Right lobe of liver (tissue), 6 donors: Measurements from ENCODE around the gene STARD8. TPM values are rescaled to one million over a fixed set of nuclear protein-coding genes. Genes with fewer than 3 reads are reported as not detected.

Experiments used
- ATAC-seq, 4 donors: fragments of 200-7000 bp; cut with Tn5 transposase; one replicate each; pipeline ENCODE4 v1.9.1; 2020; ENCODE audit warnings: mild to moderate bottlenecking in 4 of 4, moderate library complexity in 4 of 4
- DNase-seq, 3 donors: peaks; one replicate each; pipeline ENCODE4 v3.0.0-alpha.2; 2020
- H3K27ac ChIP-seq, 3 donors: fragments of 200-600 bp; one replicate each; pipeline ENCODE4 v1.8.0; 2022
- H3K27me3 ChIP-seq, 2 donors: fragments of 200-600 bp; one replicate each; pipeline ENCODE4 v1.8.0; 2022
- H3K36me3 ChIP-seq, 4 donors: fragments of 200-600 bp; sonication (generic) in 1 of 4; one replicate each; pipeline versions ENCODE4 v1.5.1 to v1.8.0; 2017 to 2022; ENCODE audit warnings: control low read depth in 1 of 4
- H3K4me1 ChIP-seq, 4 donors: fragments of 200-600 bp; sonication (generic) in 1 of 4; one replicate each; pipeline versions ENCODE4 v1.5.1 to v1.8.0; 2017 to 2022; ENCODE audit warnings: control low read depth in 1 of 4
- H3K4me3 ChIP-seq, 3 donors: fragments of 200-600 bp; one replicate each; pipeline ENCODE4 v1.8.0; 2022
- H3K9me3 ChIP-seq, 4 donors: fragments of 200-600 bp; sonication (generic) in 1 of 4; one replicate each; pipeline versions ENCODE4 v1.5.1 to v1.8.0; 2017 to 2022; ENCODE audit warnings: control low read depth in 1 of 4
- POLR2A ChIP-seq: fragments of 450-650 bp; IDR thresholded peaks from one replicate; pipeline ENCODE4 v1.6.1; 2017; ENCODE audit warnings: antibody characterized with exemption, mild to moderate bottlenecking
- WGBS: methylation state at CpG from one replicate; pipeline ENCODE4 v1.1.6; 2018; ENCODE audit warnings: low coverage, low lambda C conversion rate; ENCODE audit not compliant: insufficient coverage; ENCODE audit errors: missing lambda C conversion rate; 5-methylcytosine and 5-hydroxymethylcytosine counted together
- intact Hi-C, 2 donors: fragments of 100-400 bp; cut with DNase I; formaldehyde crosslinking; loops; one replicate each; pipeline versions ENCODE4 v1.11.2 to v1.14.1; 2022
- total RNA-seq, 6 experiments: library from RNA; depleted of rRNA in 2 of 6; stranded (reverse); fragments of >200 nt in 2 of 6; fragmentation: NEBNext Ultra II Directional in 3 of 6; extraction: Animal tissue kit (Norgen Biotek cat#: 25700) in 3 of 6; gene quantifications; one replicate each; pipeline versions ENCODE4 v1.1.0 to v1.2.4, GENCODE V29; 2016 to 2023
- TF ChIP-seq, protein P1 (sequence below), 4 donors: fragments of 200-600 bp in 3 of 4; fragments of 450-650 bp in 1 of 4; IDR thresholded peaks; one replicate each; pipeline versions ENCODE4 v1.5.1 to v1.8.0; 2016 to 2022; ENCODE audit warnings: antibody characterized with exemption in 4 of 4, mild to moderate bottlenecking in 2 of 4
- donor health status: DM: no; HTN: yes; CAD: no.
- donor health status: DM: no; HTN: no; CAD: no.
- donor health status: DM: no; HTN: no; CAD: no.
- donor health status: DM: no; HTN: yes; CAD: no.
- donor health status: DM: no; HTN: yes; CAD: no.

STARD8 gene
- total RNA-seq, 6 experiments from 2014 or later: 6.6 to 11.5 (median 7.6) TPM

DNA sequence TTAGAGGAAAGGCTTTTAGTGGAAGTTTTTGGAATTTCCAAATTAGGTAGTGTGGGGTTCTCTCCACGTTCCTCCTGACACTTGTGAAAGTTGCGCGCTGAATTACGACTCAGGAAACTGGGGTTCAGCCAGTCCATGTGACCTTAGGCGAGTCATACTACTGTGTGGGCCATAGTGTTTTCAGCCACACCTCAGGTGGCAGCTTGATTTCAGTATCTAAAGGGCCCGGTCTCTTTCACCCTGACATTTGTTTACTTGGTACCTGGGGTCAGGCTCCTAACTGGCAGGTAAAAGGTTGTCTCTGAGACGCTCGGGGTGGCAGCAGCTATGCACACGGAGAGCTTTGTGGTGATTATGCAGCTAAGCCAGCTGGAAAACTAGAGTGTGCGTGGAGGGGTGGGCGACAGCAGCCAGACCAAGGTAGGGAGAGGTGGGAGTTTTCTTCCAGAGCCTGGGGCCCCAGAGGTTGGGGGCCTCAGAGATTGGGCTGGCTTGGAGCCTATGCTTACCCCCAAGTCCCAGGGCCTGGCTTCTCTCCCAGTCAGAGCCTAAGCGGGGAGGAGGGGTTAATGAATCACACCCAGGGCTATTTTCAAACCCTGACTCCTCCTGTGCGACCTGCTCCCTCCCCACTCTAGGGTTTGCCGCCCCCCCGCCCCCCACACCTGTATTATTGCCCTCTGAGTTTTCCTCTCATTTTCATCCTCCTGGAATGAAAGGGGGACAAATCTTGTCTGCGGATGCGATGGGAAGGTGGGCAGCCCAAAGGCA is 47.2 kb downstream of the STARD8 start:
- ATAC-seq (peak; percentile 16 to 33 (median 23)), DNase-seq (peak in 1 of 3 donors; percentile 59)
- intact Hi-C loops: no loop called here
- Histone ChIP-seq H3K36me3 (no peaks in the 10 kb centered on the region), H3K27me3 (no peaks in the 10 kb centered on the region), H3K4me1 (peaks cover 0 to 29% (median 10%) of the 10 kb centered on the region in 4 donors), H3K27ac (peak overlapping the region; percentile 76 to 89 (median 88)), H3K4me3 (peak overlapping the region; percentile 64 to 69 (median 64)), H3K9me3 (no peaks in the 10 kb centered on the region)
- TF ChIP-seq POLR2A: no peak
- TF ChIP-seq, protein P1, sequence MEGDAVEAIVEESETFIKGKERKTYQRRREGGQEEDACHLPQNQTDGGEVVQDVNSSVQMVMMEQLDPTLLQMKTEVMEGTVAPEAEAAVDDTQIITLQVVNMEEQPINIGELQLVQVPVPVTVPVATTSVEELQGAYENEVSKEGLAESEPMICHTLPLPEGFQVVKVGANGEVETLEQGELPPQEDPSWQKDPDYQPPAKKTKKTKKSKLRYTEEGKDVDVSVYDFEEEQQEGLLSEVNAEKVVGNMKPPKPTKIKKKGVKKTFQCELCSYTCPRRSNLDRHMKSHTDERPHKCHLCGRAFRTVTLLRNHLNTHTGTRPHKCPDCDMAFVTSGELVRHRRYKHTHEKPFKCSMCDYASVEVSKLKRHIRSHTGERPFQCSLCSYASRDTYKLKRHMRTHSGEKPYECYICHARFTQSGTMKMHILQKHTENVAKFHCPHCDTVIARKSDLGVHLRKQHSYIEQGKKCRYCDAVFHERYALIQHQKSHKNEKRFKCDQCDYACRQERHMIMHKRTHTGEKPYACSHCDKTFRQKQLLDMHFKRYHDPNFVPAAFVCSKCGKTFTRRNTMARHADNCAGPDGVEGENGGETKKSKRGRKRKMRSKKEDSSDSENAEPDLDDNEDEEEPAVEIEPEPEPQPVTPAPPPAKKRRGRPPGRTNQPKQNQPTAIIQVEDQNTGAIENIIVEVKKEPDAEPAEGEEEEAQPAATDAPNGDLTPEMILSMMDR (IDR thresholded peaks at IDR 0.05): no peak
- 33% methylated on average over 10 of the region's 17 CpGs for WGBS

GRCh38 chrX:68695206-68695845 is 47.9 kb downstream of the STARD8 start:
- no peak for TF ChIP-seq POLR2A
- TF ChIP-seq, protein P1 (IDR thresholded peaks at IDR 0.05): no peak
- H3K36me3 ChIP-seq: no peaks in the 10 kb centered on the region
- H3K9me3 ChIP-seq: no peaks in the 10 kb centered on the region
- no peak for DNase-seq
- 5% methylated on average over 4 of the region's 5 CpGs for WGBS
- H3K27me3 ChIP-seq: no peaks in the 10 kb centered on the region
- peaks cover 0 to 33% (median 11%) of the 10 kb centered on the region in 4 donors for H3K4me1 ChIP-seq
- peak overlapping the region; percentile 76 to 89 (median 88) for H3K27ac ChIP-seq
- intact Hi-C loops: no loop called here
- peak overlapping the region; percentile 64 to 69 (median 64) for H3K4me3 ChIP-seq
- peak in 3 of 4 donors; percentile 8 to 38 (median 9) for ATAC-seq

- WGBS: 65% methylated on average over 3 of the region's 6 CpGs
Observed at GRCh38 chrX:68696267-68696990, 49.0 kb downstream of the STARD8 start.

GRCh38 chrX:68697036-68697435 is 49.6 kb downstream of the STARD8 start:
- Histone ChIP-seq H3K9me3 (no peaks in the 10 kb centered on the region), H3K27me3 (no peaks in the 10 kb centered on the region), H3K36me3 (no peaks in the 10 kb centered on the region), H3K4me3 (no peak overlapping the region), H3K4me1 (peaks cover 0 to 40% (median 11%) of the 10 kb centered on the region in 4 donors), H3K27ac (peak overlapping the region; percentile 42 to 88 (median 76))
- WGBS: 37% methylated on average over 4 of the region's 6 CpGs
- ATAC-seq: no peak
- DNase-seq: no peak
- intact Hi-C loops: no loop called here
- TF ChIP-seq, protein P1 (IDR thresholded peaks at IDR 0.05): no peak
- no peak for TF ChIP-seq POLR2A

More at GRCh38 chrX:68696267-68696990, 49.0 kb downstream of the STARD8 start:
- Histone ChIP-seq H3K36me3 (no peaks in the 10 kb centered on the region), H3K9me3 (no peaks in the 10 kb centered on the region), H3K4me1 (peaks cover 0 to 40% (median 11%) of the 10 kb centered on the region in 4 donors), H3K4me3 (peak overlapping the region in 2 of 3 donors; percentile 64 to 69), H3K27ac (peak overlapping the region; percentile 76 to 89 (median 88)), H3K27me3 (no peaks in the 10 kb centered on the region)
- ATAC-seq (peak in 1 of 4 donors; percentile 2), DNase-seq (no peak)
- intact Hi-C loops: no loop called here
- no peak for TF ChIP-seq POLR2A
- TF ChIP-seq, protein P1 (IDR thresholded peaks at IDR 0.05): no peak
